ENCODE measurements around the gene RABL2B.

DNA sequence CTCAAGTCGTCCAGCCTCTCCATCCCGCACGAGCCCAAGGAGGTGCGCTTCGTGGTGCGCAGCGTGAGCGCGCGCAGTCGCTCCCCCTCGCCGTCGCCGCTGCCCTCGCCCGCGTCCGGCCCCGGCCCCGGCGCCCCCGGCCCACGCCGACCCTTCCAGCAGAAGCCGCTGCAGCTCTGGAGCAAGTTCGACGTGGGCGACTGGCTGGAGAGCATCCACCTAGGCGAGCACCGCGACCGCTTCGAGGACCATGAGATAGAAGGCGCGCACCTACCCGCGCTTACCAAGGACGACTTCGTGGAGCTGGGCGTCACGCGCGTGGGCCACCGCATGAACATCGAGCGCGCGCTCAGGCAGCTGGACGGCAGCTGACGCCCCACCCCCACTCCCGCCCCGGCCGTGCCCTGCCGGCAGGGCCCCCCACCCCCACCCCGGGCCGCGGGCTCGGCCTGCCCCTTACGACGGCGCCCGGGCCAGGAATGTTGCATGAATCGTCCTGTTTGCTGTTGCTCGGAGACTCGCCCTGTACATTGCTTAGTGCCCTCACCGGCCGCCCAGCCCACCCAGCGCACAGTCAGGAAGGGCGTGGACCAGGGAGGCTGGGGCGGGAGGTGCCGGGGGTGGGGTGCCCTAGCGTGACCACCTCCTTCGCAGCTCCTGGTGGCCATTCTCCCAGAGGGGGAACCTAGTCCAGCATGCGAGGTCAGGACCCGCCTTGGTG lies 52.3 kb downstream of the RABL2B start:
- TF ChIP-seq, protein P1, sequence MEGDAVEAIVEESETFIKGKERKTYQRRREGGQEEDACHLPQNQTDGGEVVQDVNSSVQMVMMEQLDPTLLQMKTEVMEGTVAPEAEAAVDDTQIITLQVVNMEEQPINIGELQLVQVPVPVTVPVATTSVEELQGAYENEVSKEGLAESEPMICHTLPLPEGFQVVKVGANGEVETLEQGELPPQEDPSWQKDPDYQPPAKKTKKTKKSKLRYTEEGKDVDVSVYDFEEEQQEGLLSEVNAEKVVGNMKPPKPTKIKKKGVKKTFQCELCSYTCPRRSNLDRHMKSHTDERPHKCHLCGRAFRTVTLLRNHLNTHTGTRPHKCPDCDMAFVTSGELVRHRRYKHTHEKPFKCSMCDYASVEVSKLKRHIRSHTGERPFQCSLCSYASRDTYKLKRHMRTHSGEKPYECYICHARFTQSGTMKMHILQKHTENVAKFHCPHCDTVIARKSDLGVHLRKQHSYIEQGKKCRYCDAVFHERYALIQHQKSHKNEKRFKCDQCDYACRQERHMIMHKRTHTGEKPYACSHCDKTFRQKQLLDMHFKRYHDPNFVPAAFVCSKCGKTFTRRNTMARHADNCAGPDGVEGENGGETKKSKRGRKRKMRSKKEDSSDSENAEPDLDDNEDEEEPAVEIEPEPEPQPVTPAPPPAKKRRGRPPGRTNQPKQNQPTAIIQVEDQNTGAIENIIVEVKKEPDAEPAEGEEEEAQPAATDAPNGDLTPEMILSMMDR (IDR thresholded peaks at IDR 0.05; ENCODE audit: low read depth, low read length): no peak
- no peak for TF ChIP-seq POLR2A (IDR thresholded peaks at IDR 0.05; ENCODE audit: extremely low read depth, insufficient read length)
- no peak for TF ChIP-seq MYC (IDR thresholded peaks at IDR 0.05; ENCODE audit: low read depth, low read length)
